Large intestine (tissue), 3 donors: ENCODE data around the gene MSANTD7. TPM values are rescaled to one million over a fixed set of nuclear protein-coding genes. Genes with fewer than 3 reads are reported as not detected.
"Not testable (repeated sequence)": the region's sequence is repeated elsewhere in the genome, so short reads cannot be mapped to it uniquely, and the experiment has no call there.

ENCODE experiments used
- DNase-seq, 2 donors: peaks; one replicate each; pipeline versions ENCODE4 v3.0.0 to v3.0.0-alpha.2; 2013
- H3K27ac ChIP-seq: one replicate; pipeline ENCODE4 v1.5.1; 2013; ENCODE audit warnings: low read length
- H3K27me3 ChIP-seq: 2 replicates; pipeline ENCODE4 v1.6.1; 2013; ENCODE audit warnings: low read length; ENCODE audit not compliant: control insufficient read depth, insufficient read depth
- H3K36me3 ChIP-seq: 2 replicates; pipeline ENCODE4 v1.6.1; 2013; ENCODE audit warnings: low read length; ENCODE audit not compliant: control insufficient read depth, insufficient read depth
- H3K4me1 ChIP-seq: one replicate; pipeline ENCODE4 v1.6.1; 2013; ENCODE audit warnings: low read length; ENCODE audit not compliant: control insufficient read depth, insufficient read depth
- H3K4me3 ChIP-seq: one replicate; pipeline ENCODE4 v1.5.1; 2013; ENCODE audit warnings: low read length
- H3K9me3 ChIP-seq: one replicate; pipeline ENCODE4 v1.6.1; 2013; ENCODE audit warnings: mild to moderate bottlenecking, low read depth, low read length, moderate library complexity; ENCODE audit not compliant: control insufficient read depth
- WGBS: methylation state at CpG from one replicate; pipeline ENCODE4 v1.1.5; 2013; ENCODE audit warnings: low lambda C conversion rate; ENCODE audit not compliant: insufficient coverage; 5-methylcytosine and 5-hydroxymethylcytosine counted together
- polyA plus RNA-seq: library from polyadenylated mRNA; unstranded; fragments of 120-200 nt; gene quantifications from one replicate; pipeline ENCODE4 v1.2.1, GENCODE V29; 2013

The MSANTD7 gene
- polyA plus RNA-seq, 1 donor: 13.9 TPM

DNA sequence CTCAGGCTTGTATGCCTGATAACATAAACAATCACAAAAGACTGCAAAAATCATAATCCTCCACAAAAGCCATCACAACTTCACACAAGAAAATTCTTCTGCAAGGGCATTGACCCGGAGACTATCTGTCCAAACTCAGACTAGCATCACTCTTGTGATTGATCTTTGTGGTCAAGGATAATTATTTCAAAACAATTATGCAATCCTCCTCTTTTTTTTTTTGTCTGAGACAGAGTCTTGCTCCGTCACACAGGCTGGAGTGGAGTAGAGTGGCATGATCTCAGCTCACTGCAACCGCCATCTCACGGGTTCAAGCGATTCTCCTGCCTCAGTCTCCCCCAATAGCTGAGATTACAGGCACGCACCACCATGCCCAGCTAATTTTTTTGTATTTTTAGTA is 22.4 kb upstream of the MSANTD7 start:
- Histone ChIP-seq H3K4me3 (no peak overlapping the region), H3K9me3 (no peaks in the 10 kb centered on the region), H3K36me3 (no peaks in the 10 kb centered on the region), H3K27me3 (no peaks in the 10 kb centered on the region), H3K4me1 (no peaks in the 10 kb centered on the region), H3K27ac (no peak overlapping the region)
- WGBS: no CpG with 5 or more reads among the region's 6 CpGs
- no peak for DNase-seq

DNA sequence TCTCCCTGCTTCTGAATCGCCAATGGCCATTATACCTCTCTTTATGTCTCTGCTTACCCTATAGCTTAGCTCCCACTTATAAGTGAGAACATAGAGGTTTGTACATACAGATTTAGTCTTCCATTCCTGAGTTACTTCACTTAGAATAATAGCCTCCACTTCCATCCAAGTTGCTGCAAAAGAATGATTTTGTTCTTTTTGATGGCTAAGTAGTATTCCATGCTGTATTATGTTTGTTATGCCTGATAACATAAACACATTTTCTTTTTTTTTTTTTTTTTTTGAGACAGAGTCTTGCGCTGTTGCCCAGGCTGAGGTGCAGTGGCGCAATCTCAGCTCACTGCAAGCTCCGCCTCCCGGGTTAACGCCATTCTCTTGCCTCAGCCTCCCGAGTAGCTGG is 21.4 kb upstream of the MSANTD7 start:
- not testable (repeated sequence) for H3K9me3 ChIP-seq, H3K27ac ChIP-seq, H3K4me1 ChIP-seq, H3K4me3 ChIP-seq, H3K27me3 ChIP-seq, H3K36me3 ChIP-seq, DNase-seq
- no CpG with 5 or more reads among the region's 7 CpGs for WGBS

DNA sequence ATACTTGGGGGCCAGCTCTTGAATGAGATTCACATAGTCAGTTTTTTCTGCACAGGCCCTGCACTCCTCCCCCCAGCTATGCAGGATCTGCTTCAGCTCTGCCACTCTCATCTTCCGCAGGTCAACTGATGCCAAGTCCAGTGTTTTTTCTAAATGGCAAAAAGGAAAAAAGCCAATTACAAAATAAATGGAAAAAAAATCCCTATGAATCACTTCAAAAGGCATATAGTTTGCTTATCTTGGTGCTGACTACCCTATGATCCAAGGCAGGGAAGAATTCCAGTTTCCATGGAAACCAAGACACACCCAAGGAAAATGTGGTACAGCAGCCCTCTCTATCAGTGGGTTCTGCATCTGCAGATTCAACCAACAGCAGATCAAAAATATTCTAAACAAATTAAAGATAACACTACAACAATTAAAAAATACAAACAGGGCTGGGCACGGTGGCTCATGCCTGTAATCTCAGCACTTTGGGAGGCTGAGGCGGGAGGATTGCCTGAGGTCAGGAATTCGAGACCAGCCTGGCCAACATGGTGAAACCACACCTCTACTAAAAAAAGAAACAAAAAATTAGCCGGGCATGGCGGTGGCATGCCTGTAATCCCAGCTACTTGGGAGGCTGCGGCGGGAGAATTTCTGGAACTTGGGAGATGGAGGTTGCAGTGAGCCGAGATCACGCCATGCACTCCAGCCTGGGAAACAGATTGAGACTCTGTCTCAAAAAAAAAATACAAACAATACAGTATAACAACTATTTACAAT is 17.9 kb upstream of the MSANTD7 start:
- WGBS: 83% methylated on average over 1 of the region's 10 CpGs
- H3K27ac ChIP-seq: no peak overlapping the region
- H3K4me1 ChIP-seq: no peaks in the 10 kb centered on the region
- DNase-seq: peak in 1 of 2 donors; percentile 24
- H3K4me3 ChIP-seq: no peak overlapping the region
- no peaks in the 10 kb centered on the region for H3K36me3 ChIP-seq
- H3K27me3 ChIP-seq: no peaks in the 10 kb centered on the region
- no peaks in the 10 kb centered on the region for H3K9me3 ChIP-seq

DNA sequence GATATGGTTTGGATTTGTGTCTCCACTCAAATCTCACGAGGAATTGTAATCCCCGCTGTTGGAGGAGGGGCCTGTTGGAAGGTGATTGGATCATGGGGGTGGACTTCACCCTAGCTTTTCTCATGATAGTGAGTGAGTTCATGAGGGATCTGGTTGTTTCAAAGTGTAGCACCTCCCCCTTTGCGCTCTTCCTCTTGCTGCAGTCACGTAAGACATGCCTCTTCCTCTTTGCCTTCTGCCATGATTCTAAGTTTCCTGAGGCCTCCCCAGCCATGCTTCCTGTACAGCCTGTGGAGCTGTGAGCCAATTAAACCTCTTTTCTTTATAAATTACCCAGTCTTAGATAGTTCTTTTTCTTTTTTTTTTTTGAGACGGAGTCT is 17.3 kb upstream of the MSANTD7 start:
- H3K27me3 ChIP-seq: no peaks in the 10 kb centered on the region
- WGBS: no CpG with 5 or more reads among the region's 5 CpGs
- no peaks in the 10 kb centered on the region for H3K36me3 ChIP-seq
- no peaks in the 10 kb centered on the region for H3K9me3 ChIP-seq
- H3K27ac ChIP-seq: no peak overlapping the region
- H3K4me1 ChIP-seq: no peaks in the 10 kb centered on the region
- H3K4me3 ChIP-seq: no peak overlapping the region
- peak in 1 of 2 donors; percentile 29 for DNase-seq

DNA sequence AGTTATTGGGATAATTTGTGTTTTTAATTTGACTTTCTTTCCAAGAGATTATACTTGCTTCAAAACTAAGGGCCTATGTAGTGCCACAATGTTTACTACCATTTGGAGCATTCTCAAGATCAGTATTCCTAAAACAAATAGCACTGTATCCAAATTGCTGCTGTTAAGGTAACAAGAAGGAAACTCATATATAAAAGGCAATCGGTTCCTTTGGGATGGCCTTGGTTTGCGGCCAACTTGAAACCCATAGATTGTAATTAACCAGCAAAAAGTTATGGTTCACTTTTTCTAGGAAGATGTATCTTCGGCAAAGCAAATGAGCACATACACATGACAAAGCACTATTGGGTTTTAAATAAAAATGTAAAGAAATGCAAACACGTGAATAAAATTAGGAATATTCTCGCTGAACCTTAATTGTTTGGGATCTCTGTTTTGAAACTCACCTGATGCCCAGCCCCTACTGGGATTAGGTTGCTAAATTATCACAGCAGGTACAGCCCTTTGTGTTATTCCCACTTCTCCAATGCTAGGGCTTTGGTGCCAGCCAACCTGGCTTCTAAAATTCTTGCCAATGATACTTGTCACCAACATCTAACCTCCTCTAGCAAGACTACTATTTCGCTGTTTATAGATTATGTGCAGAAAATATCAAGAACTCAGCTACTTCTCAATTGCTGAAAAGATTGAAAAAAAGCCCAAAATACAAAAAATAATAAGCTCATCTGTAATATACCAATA is 16.3 kb upstream of the MSANTD7 start:
- no peak for DNase-seq
- H3K27me3 ChIP-seq: no peaks in the 10 kb centered on the region
- no peak overlapping the region for H3K27ac ChIP-seq
- H3K36me3 ChIP-seq: no peaks in the 10 kb centered on the region
- H3K4me3 ChIP-seq: no peak overlapping the region
- WGBS: 93% methylated on average over 4 of the region's 6 CpGs
- H3K9me3 ChIP-seq: no peaks in the 10 kb centered on the region
- no peaks in the 10 kb centered on the region for H3K4me1 ChIP-seq

DNA sequence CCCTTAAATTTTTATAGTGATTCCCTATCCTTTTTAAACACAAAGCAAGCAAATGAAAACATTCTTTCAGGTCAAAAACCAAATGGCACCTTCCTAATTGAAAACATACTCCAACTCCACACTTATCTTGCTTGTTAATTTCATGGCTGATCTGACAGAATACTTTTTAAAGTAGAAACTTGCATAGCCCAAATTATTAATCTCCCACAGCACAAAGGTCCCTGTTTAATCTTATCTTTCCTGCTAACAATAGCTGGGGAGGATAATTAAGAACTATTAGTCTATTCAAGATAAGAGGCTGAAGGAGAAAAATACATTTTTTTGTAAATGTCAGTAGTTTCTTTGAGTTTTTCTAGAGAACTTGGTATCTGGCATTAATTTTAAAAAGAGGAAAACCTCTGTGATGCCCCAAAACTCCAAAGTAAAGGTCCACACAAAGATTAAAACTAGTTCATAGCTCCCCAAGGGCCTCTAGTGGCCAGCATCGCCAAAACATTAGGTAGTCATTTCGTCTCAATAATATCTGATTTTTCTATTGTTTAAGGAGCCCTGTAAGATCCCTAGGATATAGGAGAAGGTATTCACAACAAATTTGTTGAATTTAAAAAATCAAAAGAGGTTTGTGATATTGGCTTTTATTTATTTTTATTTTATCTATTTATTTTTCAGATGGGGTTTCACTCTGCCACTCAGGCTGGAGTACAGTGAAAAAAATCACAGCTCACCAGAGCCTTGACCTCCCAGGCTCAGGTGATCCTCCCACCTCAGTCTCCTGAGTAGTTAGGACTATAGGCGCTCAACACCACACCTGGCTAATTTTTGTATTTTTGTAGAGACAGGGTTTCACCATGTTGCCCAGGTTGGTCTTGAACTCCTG is 15.0 kb upstream of the MSANTD7 start:
- H3K36me3 ChIP-seq: no peaks in the 10 kb centered on the region
- DNase-seq: no peak
- no peak overlapping the region for H3K4me3 ChIP-seq
- WGBS: no CpG with 5 or more reads among the region's 3 CpGs
- no peaks in the 10 kb centered on the region for H3K27me3 ChIP-seq
- no peak overlapping the region for H3K27ac ChIP-seq
- no peaks in the 10 kb centered on the region for H3K9me3 ChIP-seq
- no peaks in the 10 kb centered on the region for H3K4me1 ChIP-seq

DNA sequence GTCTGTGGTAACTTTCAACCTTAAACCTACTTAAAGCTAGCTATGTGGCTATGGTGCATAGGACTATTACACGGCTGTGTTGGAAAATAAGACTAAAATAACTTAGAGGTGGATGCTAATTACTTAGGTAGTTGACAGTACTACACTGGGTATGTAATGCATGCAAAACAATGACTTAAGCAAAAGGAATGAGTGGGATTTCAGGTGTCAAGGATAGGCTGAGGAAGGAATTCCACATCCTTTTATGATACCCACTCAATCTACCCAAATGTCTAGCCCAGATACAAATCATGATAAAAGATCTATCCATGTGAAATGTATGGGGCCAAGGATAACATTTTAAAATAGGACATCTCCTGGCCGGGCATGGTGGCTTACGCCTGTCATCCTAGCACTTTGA is 14.1 kb upstream of the MSANTD7 start:
- whole genome bisulfite sequencing: 100% methylated on average over 1 of the region's 3 CpGs
- H3K9me3 ChIP-seq: no peaks in the 10 kb centered on the region
- H3K4me1 ChIP-seq: no peaks in the 10 kb centered on the region
- H3K36me3 ChIP-seq: no peaks in the 10 kb centered on the region
- no peak overlapping the region for H3K4me3 ChIP-seq
- no peak for DNase-seq
- no peaks in the 10 kb centered on the region for H3K27me3 ChIP-seq
- H3K27ac ChIP-seq: no peak overlapping the region

DNA sequence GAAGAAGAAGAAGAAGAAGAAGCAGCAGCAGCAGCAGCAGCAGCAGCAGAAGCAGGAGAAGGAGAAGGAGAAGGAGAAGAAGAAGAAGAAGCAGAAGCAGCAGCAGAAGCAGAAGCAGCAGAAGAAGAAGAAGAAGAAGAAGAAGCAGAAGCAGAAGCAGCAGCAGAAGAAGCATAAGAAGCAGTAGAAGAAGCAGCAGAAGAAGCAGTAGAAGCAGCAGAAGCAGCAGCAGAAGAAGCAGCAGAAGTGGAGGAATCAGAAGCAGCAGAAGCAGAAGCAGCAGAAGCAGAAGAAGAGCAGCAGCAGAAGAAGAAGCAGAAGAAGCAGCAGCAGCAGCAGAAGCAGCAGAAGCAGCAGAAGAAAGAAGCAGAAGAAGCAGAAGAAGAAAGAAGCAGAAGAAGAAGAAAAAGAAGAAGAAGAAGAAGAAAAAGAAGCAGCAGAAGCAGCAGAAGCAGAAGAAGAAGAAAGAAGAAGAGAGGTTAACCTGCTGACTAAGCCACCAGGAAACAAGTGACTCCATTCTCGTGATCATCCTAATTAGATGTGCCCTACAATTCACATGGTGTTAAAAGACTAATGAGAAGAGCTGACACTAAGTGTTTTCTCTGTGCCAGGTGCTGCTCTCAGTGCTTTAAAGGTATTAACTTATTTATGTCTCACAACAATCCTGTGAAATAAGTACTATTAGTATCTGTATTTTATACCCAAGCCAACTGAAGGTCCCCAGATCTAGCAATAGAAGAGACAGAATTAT is 11.9 kb upstream of the MSANTD7 start:
- H3K36me3 ChIP-seq: no peaks in the 10 kb centered on the region
- H3K27me3 ChIP-seq: no peaks in the 10 kb centered on the region
- H3K4me3 ChIP-seq: no peak overlapping the region
- H3K4me1 ChIP-seq: no peaks in the 10 kb centered on the region
- H3K27ac ChIP-seq: no peak overlapping the region
- DNase-seq: no peak
- no CpG with 5 or more reads among the region's 1 CpG for WGBS
- no peaks in the 10 kb centered on the region for H3K9me3 ChIP-seq

DNA sequence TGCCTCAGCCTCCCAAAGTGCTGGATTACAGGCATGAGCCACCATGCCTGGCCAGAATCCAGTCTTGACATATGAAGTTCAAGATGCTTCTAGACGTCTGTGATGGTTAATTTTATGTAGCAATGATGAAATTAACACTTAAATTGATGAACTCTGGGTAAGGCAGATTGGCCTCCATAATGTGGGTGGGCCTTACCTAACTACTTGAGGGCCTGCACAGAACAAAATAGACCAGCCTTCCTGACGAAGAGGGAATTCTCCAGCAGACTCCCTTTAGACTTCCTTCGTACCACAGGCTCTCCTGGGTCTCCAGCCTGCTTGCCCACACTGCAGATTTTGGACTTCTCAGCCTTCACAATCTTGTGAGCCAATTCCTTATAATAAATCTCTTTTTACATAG is 5.0 kb upstream of the MSANTD7 start:
- no peak overlapping the region for H3K27ac ChIP-seq
- no peak overlapping the region for H3K4me3 ChIP-seq
- no CpG with 5 or more reads among the region's 3 CpGs for WGBS
- no peaks in the 10 kb centered on the region for H3K36me3 ChIP-seq
- no peaks in the 10 kb centered on the region for H3K4me1 ChIP-seq
- no peaks in the 10 kb centered on the region for H3K9me3 ChIP-seq
- no peaks in the 10 kb centered on the region for H3K27me3 ChIP-seq
- no peak for DNase-seq

DNA sequence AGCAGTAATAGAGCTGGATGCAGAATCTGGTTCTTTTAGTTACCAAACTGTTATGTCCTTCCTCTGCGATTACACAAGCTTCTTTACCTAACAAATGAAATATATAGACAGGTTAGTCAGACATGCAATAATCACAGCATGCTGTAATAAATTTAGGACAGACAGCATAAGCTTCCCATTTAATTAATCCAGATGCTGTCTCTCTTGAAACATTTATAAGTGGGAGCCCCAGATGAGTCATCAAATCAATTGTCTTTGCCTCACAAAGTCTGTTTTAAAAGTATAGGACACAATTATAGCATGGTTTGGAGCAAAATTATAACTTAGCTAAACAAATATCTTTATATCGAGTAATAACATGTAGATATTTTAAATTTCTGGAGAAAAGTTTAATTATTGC is 1.9 kb upstream of the MSANTD7 start:
- DNase-seq: no peak
- Histone ChIP-seq H3K27ac (no peak overlapping the region), H3K27me3 (no peaks in the 10 kb centered on the region), H3K36me3 (peaks cover 4% of the 10 kb centered on the region), H3K4me3 (no peak overlapping the region), H3K4me1 (no peaks in the 10 kb centered on the region), H3K9me3 (no peaks in the 10 kb centered on the region)
- 100% methylated on average over 1 of the region's 2 CpGs for WGBS
